Measurements from ENCODE around the gene MOGAT2. TPM values are rescaled to one million over a fixed set of nuclear protein-coding genes. Genes with fewer than 3 reads are reported as not detected.

Gene MOGAT2
- total RNA-seq (2022; extraction: Qiagen RNA extraction; ENCODE audit: low read depth) = not detected in 5 replicates

GRCh38 chr11:75717608-75718418 lies at the start of gene MOGAT2:
Gene MOGAT2 (plus strand): TSS chr11:75717838. CDS start chr11:75717889, 51 bp downstream.

GRCh38 chr11:75668451-75669297 lies 49.0 kb upstream of the MOGAT2 start, which contains the start of gene MAP6:
Gene MAP6 (minus strand): TSS chr11:75669038. CDS start chr11:75668369, 669 bp downstream.

DNA sequence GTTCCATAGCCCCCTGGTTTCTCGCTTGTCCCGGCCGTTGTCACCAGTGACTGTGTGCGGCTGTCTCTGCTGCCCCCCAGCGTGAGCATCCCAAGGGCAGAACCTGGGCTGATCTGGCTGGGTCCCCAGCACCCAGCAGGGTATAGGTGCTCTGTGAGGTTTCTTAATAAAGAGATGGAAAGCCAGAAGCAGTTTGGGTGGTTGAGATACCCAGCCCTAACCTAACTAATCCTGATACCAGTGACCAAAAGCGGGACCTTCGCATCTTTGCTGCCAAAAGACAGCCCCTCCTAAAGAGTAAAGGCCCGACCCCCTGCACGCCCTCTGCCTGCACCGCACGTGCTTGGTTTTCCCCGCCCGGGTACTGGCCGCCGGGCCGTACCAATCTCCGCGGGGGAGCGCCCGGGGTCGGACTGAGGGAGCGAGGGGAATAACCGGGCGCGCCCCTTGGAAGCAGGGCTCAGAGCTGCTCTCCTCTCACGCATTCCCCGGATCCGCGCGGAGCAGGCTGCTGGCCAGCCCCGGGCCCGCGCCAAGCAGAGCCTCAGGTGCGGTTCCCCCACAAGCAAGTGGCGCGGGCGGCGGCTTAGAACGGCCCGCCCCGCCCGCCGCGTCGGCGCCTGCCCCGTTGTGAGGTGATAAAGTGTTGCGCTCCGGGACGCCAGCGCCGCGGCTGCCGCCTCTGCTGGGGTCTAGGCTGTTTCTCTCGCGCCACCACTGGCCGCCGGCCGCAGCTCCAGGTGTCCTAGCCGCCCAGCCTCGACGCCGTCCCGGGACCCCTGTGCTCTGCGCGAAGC lies 50.7 kb downstream of the MOGAT2 start, which contains the start of gene DGAT2:
DGAT2 (plus strand) TSS at position 667 of the 797 bp plus-strand sequence. CDS start 214 bp downstream, outside the sequence.

Other genes with a start within 250 kb of the MOGAT2 start
- gene GDPD5, start 191.9 kb upstream of the MOGAT2 start, total RNA-seq (2022; extraction: Qiagen RNA extraction; ENCODE audit: low read depth) = 8.5 to 15.9 TPM (median 12.8 TPM) in 5 replicates
- 71.2 to 99.2 TPM (median 90.8 TPM) in 5 replicates for gene SERPINH1, start 155.6 kb upstream of the MOGAT2 start, total RNA-seq (2022; extraction: Qiagen RNA extraction; ENCODE audit: low read depth)
- gene MAP6, start 48.8 kb upstream of the MOGAT2 start, total RNA-seq (2022; extraction: Qiagen RNA extraction; ENCODE audit: low read depth) = 1.4 to 2.1 TPM (median 1.7 TPM) in 5 replicates
- 1.4 to 2.2 TPM (median 1.7 TPM) in 5 replicates for gene DGAT2, start 50.9 kb downstream of the MOGAT2 start, total RNA-seq (2022; extraction: Qiagen RNA extraction; ENCODE audit: low read depth)
- gene UVRAG, start 97.4 kb downstream of the MOGAT2 start, total RNA-seq (2022; extraction: Qiagen RNA extraction; ENCODE audit: low read depth) = 9.5 to 10.9 TPM (median 10.3 TPM) in 5 replicates

Data from A549 treated with GW870086 at 1 μM for 4 hours (cell line).